NCI-H524 treated with DMSO at 0.1 percent for 48 hours (cell line): ENCODE data around the gene PLAGL2.

Experiments
- DNase-seq: peaks from one replicate; lab custom pipeline; 2025; lab: John Stamatoyannopoulos, UW

Gene PLAGL2

GRCh38 chr20:32230707-32231106 lies 23.2 kb upstream of the PLAGL2 start:
- no peak for DNase-seq

- no peak for DNase-seq
Measured at GRCh38 chr20:32229251-32229747, 21.8 kb upstream of the PLAGL2 start.

- DNase-seq, result no peak
Measured at GRCh38 chr20:32227744-32228688, 20.5 kb upstream of the PLAGL2 start.

GRCh38 chr20:32227306-32227705 lies 19.8 kb upstream of the PLAGL2 start:
- no peak for DNase-seq

GRCh38 chr20:32226391-32226790 lies 18.8 kb upstream of the PLAGL2 start:
- DNase-seq, result no peak

- no peak for DNase-seq
Measured at GRCh38 chr20:32224463-32224862, 16.9 kb upstream of the PLAGL2 start.

GRCh38 chr20:32218156-32218900 lies 10.8 kb upstream of the PLAGL2 start:
- no peak for DNase-seq

- DNase-seq, result no peak
Measured at GRCh38 chr20:32216179-32217142, 8.9 kb upstream of the PLAGL2 start.

- no peak for DNase-seq
Measured at GRCh38 chr20:32215729-32216128, 8.2 kb upstream of the PLAGL2 start.

GRCh38 chr20:32215147-32215546 lies 7.6 kb upstream of the PLAGL2 start:
- DNase-seq, result no peak

GRCh38 chr20:32213870-32214269 lies 6.3 kb upstream of the PLAGL2 start:
- no peak for DNase-seq

GRCh38 chr20:32209850-32210605 lies 2.5 kb upstream of the PLAGL2 start:
- no peak for DNase-seq

- DNase-seq, result no peak
Measured at GRCh38 chr20:32208499-32209154, 1.1 kb upstream of the PLAGL2 start.

GRCh38 chr20:32206760-32207625 lies 550 bp downstream of the PLAGL2 start:
- DNase-seq, result no peak

GRCh38 chr20:32205843-32206759 lies 1.4 kb downstream of the PLAGL2 start:
- peak; percentile 98 for DNase-seq

GRCh38 chr20:32205110-32205842 lies 2.3 kb downstream of the PLAGL2 start:
- DNase-seq, result no peak
